Upper lobe of left lung (tissue), 6 donors: ENCODE data around the gene IGFBP3. TPM values are rescaled to one million over a fixed set of nuclear protein-coding genes. Genes with fewer than 3 reads are reported as not detected.

Source experiments
- ATAC-seq, 2 donors: fragments of 200-7000 bp; cut with Tn5 transposase; one replicate each; pipeline ENCODE4 v1.9.1; 2022; ENCODE audit warnings: mild to moderate bottlenecking in 2 of 2, moderate library complexity in 2 of 2; ENCODE audit not compliant: low FRiP score in 2 of 2
- DNase-seq, 2 donors: peaks; one replicate each; pipeline ENCODE4 v3.0.0-alpha.2; 2019 to 2020
- H3K27ac ChIP-seq, 4 donors: fragments of 200-600 bp; sonication (generic); one replicate each; pipeline ENCODE4 v1.5.1; 2016 to 2019
- H3K27me3 ChIP-seq, 4 donors: fragments of 200-600 bp; sonication (generic); one replicate each; pipeline ENCODE4 v1.5.1; 2017 to 2019
- H3K36me3 ChIP-seq, 4 donors: fragments of 200-600 bp; sonication (generic); one replicate each; pipeline ENCODE4 v1.5.1; 2016 to 2019
- H3K4me1 ChIP-seq, 4 donors: fragments of 200-600 bp; sonication (generic); one replicate each; pipeline ENCODE4 v1.5.1; 2018 to 2019
- H3K4me3 ChIP-seq, 4 donors: fragments of 200-600 bp; sonication (generic); one replicate each; pipeline ENCODE4 v1.5.1; 2017 to 2019; ENCODE audit warnings: mild to moderate bottlenecking in 2 of 4, moderate library complexity in 1 of 4
- H3K9me3 ChIP-seq, 4 donors: fragments of 200-600 bp; sonication (generic); one replicate each; pipeline ENCODE4 v1.5.1; 2018 to 2019
- CTCF ChIP-seq, 6 experiments: fragments of 450-650 bp in 4 of 6; fragments of 200-600 bp in 2 of 6; sonication (generic) in 2 of 6; IDR thresholded peaks; one replicate each; pipeline ENCODE4 v1.5.1; 2016 to 2019; ENCODE audit warnings: antibody characterized with exemption in 6 of 6
- EP300 ChIP-seq, 4 donors: sonication (generic); formaldehyde crosslinking; IDR thresholded peaks; one replicate each; pipeline ENCODE4 v1.5.1; 2017; ENCODE audit warnings: antibody characterized with exemption in 4 of 4, control low read depth in 2 of 4
- POLR2A ChIP-seq, 4 donors: fragments of 450-650 bp; IDR thresholded peaks; one replicate each; pipeline ENCODE4 v1.5.1; 2016 to 2017; ENCODE audit warnings: antibody characterized with exemption in 4 of 4, mild to moderate bottlenecking in 2 of 4
- POLR2AphosphoS5 ChIP-seq, 2 donors: sonication (generic); formaldehyde crosslinking; IDR thresholded peaks; one replicate each; pipeline ENCODE4 v1.5.1; 2017; ENCODE audit warnings: antibody characterized with exemption in 2 of 2
- WGBS, 2 donors: methylation state at CpG; one replicate each; pipeline ENCODE4 v1.1.5; 2017 to 2018; 5-methylcytosine and 5-hydroxymethylcytosine counted together
- total RNA-seq, 6 donors: library from RNA; depleted of rRNA in 4 of 6; stranded (reverse); fragments of >200 nt in 4 of 6; gene quantifications; one replicate each; pipeline versions ENCODE4 v1.1.0 to v1.2.1, GENCODE V29; 2016 to 2021
- donor health status: DM: no; HTN: no; CAD: no; lungs with moderate emphysema.
- donor health status: DM: no; HTN: yes; CAD: no; lungs with severe emphysema.

Gene IGFBP3
- total RNA-seq, 6 donors from 2014 or later: 21.5 to 107 (median 40.1) TPM

DNA sequence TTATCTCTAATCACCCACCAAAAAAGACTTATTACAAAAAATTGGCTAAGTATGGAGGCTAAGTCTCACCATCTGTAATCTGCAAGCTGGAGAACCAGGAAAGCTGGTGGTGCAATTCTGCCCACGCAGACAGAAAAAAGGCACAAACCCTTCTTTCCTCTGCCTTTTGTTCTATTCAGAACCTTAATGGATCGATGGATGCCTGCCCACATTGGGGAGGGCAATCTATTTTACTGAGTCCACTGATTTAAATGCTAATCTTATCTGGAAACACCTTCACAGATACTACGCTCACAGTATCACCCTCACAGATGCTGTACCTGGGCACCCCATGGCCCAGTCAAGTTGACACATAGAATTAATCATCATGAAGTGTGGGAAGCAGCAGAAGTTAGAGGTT lies 10.2 kb downstream of the IGFBP3 start:
- Histone ChIP-seq H3K4me3 (no peak overlapping the region), H3K27me3 (no peaks in the 10 kb centered on the region), H3K4me1 (no peaks in the 10 kb centered on the region), H3K27ac (no peak overlapping the region), H3K9me3 (no peaks in the 10 kb centered on the region), H3K36me3 (peaks cover 0 to 3% (median 0%) of the 10 kb centered on the region in 4 donors)
- DNase-seq (no peak), ATAC-seq (no peak)
- WGBS, 2 donors: 88 to 94% methylated on average over 3 of the region's 3 CpGs
- TF ChIP-seq EP300 (IDR thresholded peaks at IDR 0.05): no peak
- TF ChIP-seq CTCF (IDR thresholded peaks at IDR 0.05): no peak
- no peak for TF ChIP-seq POLR2A (IDR thresholded peaks at IDR 0.05)
- no peak for TF ChIP-seq POLR2AphosphoS5 (IDR thresholded peaks at IDR 0.05)

DNA sequence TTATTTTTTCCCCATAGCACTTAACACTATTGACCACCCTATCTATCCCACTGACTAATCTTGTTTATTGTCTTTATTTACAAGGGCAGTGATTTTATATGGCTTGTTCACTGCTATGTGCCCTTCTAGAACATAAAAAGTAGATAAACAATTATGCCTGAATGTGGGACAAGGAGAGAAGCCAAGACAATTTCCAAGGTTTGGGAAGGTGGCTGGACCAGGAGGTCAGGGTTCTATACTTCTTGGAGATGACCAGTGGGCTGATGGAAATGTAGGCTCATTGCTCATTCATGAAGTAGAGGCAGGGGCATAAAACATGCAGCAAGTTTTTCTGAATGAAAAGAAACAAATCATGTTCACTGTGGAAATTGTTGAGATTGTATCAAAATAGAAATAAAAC lies 11.5 kb downstream of the IGFBP3 start:
- TF ChIP-seq CTCF (IDR thresholded peaks at IDR 0.05): no peak
- TF ChIP-seq POLR2AphosphoS5 (IDR thresholded peaks at IDR 0.05): no peak
- no peak for TF ChIP-seq EP300 (IDR thresholded peaks at IDR 0.05)
- TF ChIP-seq POLR2A (IDR thresholded peaks at IDR 0.05): no peak
- Histone ChIP-seq H3K27me3 (no peaks in the 10 kb centered on the region), H3K4me1 (no peaks in the 10 kb centered on the region), H3K27ac (no peak overlapping the region), H3K9me3 (no peaks in the 10 kb centered on the region), H3K36me3 (peaks cover 0 to 1% (median 0%) of the 10 kb centered on the region in 4 donors), H3K4me3 (no peak overlapping the region)
- no peak for ATAC-seq
- no peak for DNase-seq

DNA sequence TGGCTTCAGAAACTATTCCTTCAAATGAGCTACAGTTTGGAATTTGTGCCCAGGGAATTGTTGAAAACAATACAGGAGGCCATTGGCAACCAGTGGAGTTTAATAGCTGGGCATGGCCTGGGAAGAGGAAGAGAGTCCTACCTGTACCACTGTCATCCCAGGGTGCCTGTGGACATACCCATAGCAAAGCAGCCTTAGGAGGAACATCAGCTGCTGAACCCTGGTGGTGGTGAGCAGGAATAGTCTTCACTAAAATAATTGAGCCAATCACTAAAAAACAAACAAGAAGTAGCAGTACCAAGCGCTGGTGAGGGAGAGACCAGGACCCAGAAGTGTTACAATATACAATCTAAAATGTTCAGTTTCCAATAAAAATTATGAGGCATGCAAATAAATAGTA lies 18.3 kb downstream of the IGFBP3 start:
- ATAC-seq (no peak), DNase-seq (no peak)
- Histone ChIP-seq H3K27me3 (no peaks in the 10 kb centered on the region), H3K9me3 (no peaks in the 10 kb centered on the region), H3K27ac (no peak overlapping the region), H3K4me3 (no peak overlapping the region), H3K4me1 (no peaks in the 10 kb centered on the region), H3K36me3 (no peaks in the 10 kb centered on the region)
- 96 to 100% methylated on average over 1 of the region's 1 CpG for WGBS, 2 donors
- no peak for TF ChIP-seq EP300 (IDR thresholded peaks at IDR 0.05)
- TF ChIP-seq POLR2AphosphoS5 (IDR thresholded peaks at IDR 0.05): no peak
- TF ChIP-seq POLR2A (IDR thresholded peaks at IDR 0.05): no peak
- TF ChIP-seq CTCF (IDR thresholded peaks at IDR 0.05): no peak

- TF ChIP-seq CTCF (IDR thresholded peaks at IDR 0.05) (no peak), POLR2A (IDR thresholded peaks at IDR 0.05) (no peak), POLR2AphosphoS5 (IDR thresholded peaks at IDR 0.05) (no peak), EP300 (IDR thresholded peaks at IDR 0.05) (no peak)
- ATAC-seq: no peak
- H3K36me3 ChIP-seq: no peaks in the 10 kb centered on the region
- H3K4me3 ChIP-seq: no peak overlapping the region
- no peaks in the 10 kb centered on the region for H3K4me1 ChIP-seq
- no peak for DNase-seq
- H3K27ac ChIP-seq: no peak overlapping the region
- WGBS, 2 donors: 85 to 96% methylated on average over 1 of the region's 1 CpG
- no peaks in the 10 kb centered on the region for H3K9me3 ChIP-seq
- H3K27me3 ChIP-seq: no peaks in the 10 kb centered on the region
Measured at GRCh38 chr7:45901566-45901965, 19.5 kb downstream of the IGFBP3 start.

DNA sequence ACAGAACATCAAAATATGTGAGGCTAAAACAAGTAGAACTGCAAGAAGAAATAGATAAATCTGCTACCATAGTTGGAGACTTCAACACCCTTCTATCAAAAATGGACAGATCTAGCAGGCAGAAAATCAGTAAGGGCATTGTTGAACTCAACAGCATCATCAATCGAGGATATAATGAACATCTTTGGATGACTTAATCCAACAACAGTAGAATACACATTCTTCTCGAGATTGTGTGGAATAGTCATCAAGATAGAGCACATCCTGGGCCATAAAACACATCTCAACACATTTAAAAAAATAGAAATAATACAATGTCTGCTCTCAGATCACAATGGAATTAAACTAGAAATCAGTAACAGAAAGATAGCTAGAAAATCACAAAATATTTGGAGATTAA lies 22.9 kb downstream of the IGFBP3 start:
- no peak for ATAC-seq
- 74 to 79% methylated on average over 2 of the region's 2 CpGs for WGBS, 2 donors
- TF ChIP-seq EP300 (IDR thresholded peaks at IDR 0.05) (no peak), POLR2A (IDR thresholded peaks at IDR 0.05) (no peak), POLR2AphosphoS5 (IDR thresholded peaks at IDR 0.05) (no peak), CTCF (IDR thresholded peaks at IDR 0.05) (no peak)
- Histone ChIP-seq H3K4me3 (no peak overlapping the region), H3K27ac (no peak overlapping the region), H3K4me1 (no peaks in the 10 kb centered on the region), H3K9me3 (no peaks in the 10 kb centered on the region), H3K27me3 (no peaks in the 10 kb centered on the region), H3K36me3 (no peaks in the 10 kb centered on the region)
- no peak for DNase-seq
